ENCODE results near the gene LMOD1.
A peak's percentile ranks its signal among the peaks of the same experiment; 100 is the strongest.

LMOD1 gene

GRCh38 chr1:201892211-201892610 lies 54.1 kb downstream of the LMOD1 start:
- DNase-seq (ENCODE audit: low spot score), result no peak

- DNase-seq (ENCODE audit: low spot score), result no peak
These were observed 54.8 kb downstream of the LMOD1 start for GRCh38 chr1:201891451-201892045.

- DNase-seq (ENCODE audit: low spot score), result no peak
These were observed 55.4 kb downstream of the LMOD1 start for GRCh38 chr1:201890806-201891450.

- no peak for DNase-seq (ENCODE audit: low spot score)
These were observed 56.1 kb downstream of the LMOD1 start for GRCh38 chr1:201890223-201890622.

GRCh38 chr1:201889090-201889968 lies 57.0 kb downstream of the LMOD1 start:
- DNase-seq (ENCODE audit: low spot score), result no peak

GRCh38 chr1:201888282-201889089 lies 57.9 kb downstream of the LMOD1 start, which contains the start of gene SHISA4:
Gene SHISA4, plus strand, starts transcription at chr1:201888898. Its CDS starts 97 bp downstream, at chr1:201888995.
- peak; percentile 51 for DNase-seq (ENCODE audit: low spot score)

- DNase-seq (ENCODE audit: low spot score), result no peak
These were observed 59.1 kb downstream of the LMOD1 start for GRCh38 chr1:201887116-201887866.

GRCh38 chr1:201886103-201886885 lies 60.1 kb downstream of the LMOD1 start:
- no peak for DNase-seq (ENCODE audit: low spot score)

GRCh38 chr1:201885531-201886075 lies 60.7 kb downstream of the LMOD1 start:
- DNase-seq (ENCODE audit: low spot score), result peak; percentile 46

- DNase-seq (ENCODE audit: low spot score), result peak; percentile 51
These were observed 61.9 kb downstream of the LMOD1 start for GRCh38 chr1:201884425-201884824.

GRCh38 chr1:201883786-201884185 lies 62.6 kb downstream of the LMOD1 start:
- no peak for DNase-seq (ENCODE audit: low spot score)

GRCh38 chr1:201883266-201883665 lies 63.1 kb downstream of the LMOD1 start:
- DNase-seq (ENCODE audit: low spot score), result no peak

- no peak for DNase-seq (ENCODE audit: low spot score)
These were observed 63.6 kb downstream of the LMOD1 start for GRCh38 chr1:201882665-201883132.

- DNase-seq (ENCODE audit: low spot score), result no peak
These were observed 64.7 kb downstream of the LMOD1 start for GRCh38 chr1:201881617-201882016.

- DNase-seq (ENCODE audit: low spot score), result no peak
These were observed 65.3 kb downstream of the LMOD1 start for GRCh38 chr1:201880928-201881571.

- DNase-seq (ENCODE audit: low spot score), result peak; percentile 69
These were observed 68.4 kb downstream of the LMOD1 start for GRCh38 chr1:201877877-201878401.

GRCh38 chr1:201876148-201876818 lies 70.1 kb downstream of the LMOD1 start:
- peak; percentile 66 for DNase-seq (ENCODE audit: low spot score)

GRCh38 chr1:201874672-201875071 lies 71.7 kb downstream of the LMOD1 start:
- DNase-seq (ENCODE audit: low spot score), result no peak

- DNase-seq (ENCODE audit: low spot score), result no peak
These were observed 76.0 kb downstream of the LMOD1 start for GRCh38 chr1:201870397-201870796.
